ENCODE data around the gene CTSW. TPM values are rescaled to one million over a fixed set of nuclear protein-coding genes. Genes with fewer than 3 reads are reported as not detected.

The CTSW gene
- total RNA-seq, 1 donor from 2014 or later: not detected

- no peak within 1 kb of the TSS for H3K27ac Mint-ChIP-seq (ENCODE audit: unreplicated experiment)
- no peak for DNase-seq
- peaks cover 21% of the 10 kb centered on the region for H3K27me3 Mint-ChIP-seq (ENCODE audit: unreplicated experiment)
Measured at GRCh38 chr11:65900125-65900898, 20.7 kb downstream of the CTSW start, which contains the start of gene FOSL1. Gene FOSL1, minus strand, starts transcription at chr11:65900388. Its CDS starts 49 bp downstream, at chr11:65900339.

GRCh38 chr11:65900899-65901180 is 21.2 kb downstream of the CTSW start:
- Mint-ChIP-seq H3K27ac (ENCODE audit: unreplicated experiment) (no peak overlapping the region), H3K9me3 (ENCODE audit: unreplicated experiment) (peaks cover 4% of the 10 kb centered on the region), H3K36me3 (ENCODE audit: unreplicated experiment) (no peaks in the 10 kb centered on the region), H3K27me3 (ENCODE audit: unreplicated experiment) (peaks cover 21% of the 10 kb centered on the region), H3K4me3 (ENCODE audit: unreplicated experiment) (peak overlapping the region; percentile 52), H3K4me1 (ENCODE audit: low read depth, unreplicated experiment) (no peaks in the 10 kb centered on the region)
- no peak for DNase-seq
- TF ChIP-seq CTCF (IDR thresholded peaks at IDR 0.05; ENCODE audit: partially characterized antibody, unreplicated experiment): no peak

More at GRCh38 chr11:65900125-65900898, 20.7 kb downstream of the CTSW start, which contains the start of gene FOSL1:
- Mint-ChIP-seq H3K4me1 (ENCODE audit: low read depth, unreplicated experiment) (no peaks in the 10 kb centered on the region), H3K4me3 (ENCODE audit: unreplicated experiment) (peak within 1 kb of the TSS; percentile 52), H3K9me3 (ENCODE audit: unreplicated experiment) (peaks cover 4% of the 10 kb centered on the region), H3K36me3 (ENCODE audit: unreplicated experiment) (no peaks in the 10 kb centered on the region)
- no peak for TF ChIP-seq CTCF (IDR thresholded peaks at IDR 0.05; ENCODE audit: partially characterized antibody, unreplicated experiment)

GRCh38 chr11:65903068-65903481 is 23.4 kb downstream of the CTSW start:
- peaks cover 2% of the 10 kb centered on the region for H3K9me3 Mint-ChIP-seq (ENCODE audit: unreplicated experiment)
- DNase-seq: no peak
- no peaks in the 10 kb centered on the region for H3K4me1 Mint-ChIP-seq (ENCODE audit: low read depth, unreplicated experiment)
- no peaks in the 10 kb centered on the region for H3K36me3 Mint-ChIP-seq (ENCODE audit: unreplicated experiment)
- H3K27me3 Mint-ChIP-seq (ENCODE audit: unreplicated experiment): peaks cover 18% of the 10 kb centered on the region
- H3K27ac Mint-ChIP-seq (ENCODE audit: unreplicated experiment): no peak overlapping the region
- H3K4me3 Mint-ChIP-seq (ENCODE audit: unreplicated experiment): no peak overlapping the region
- no peak for TF ChIP-seq CTCF (IDR thresholded peaks at IDR 0.05; ENCODE audit: partially characterized antibody, unreplicated experiment)

GRCh38 chr11:65903715-65904114 is 24.1 kb downstream of the CTSW start:
- peaks cover 2% of the 10 kb centered on the region for H3K9me3 Mint-ChIP-seq (ENCODE audit: unreplicated experiment)
- H3K27me3 Mint-ChIP-seq (ENCODE audit: unreplicated experiment): peaks cover 18% of the 10 kb centered on the region
- no peak for DNase-seq
- no peak overlapping the region for H3K27ac Mint-ChIP-seq (ENCODE audit: unreplicated experiment)
- peak overlapping the region; percentile 60 for H3K4me3 Mint-ChIP-seq (ENCODE audit: unreplicated experiment)
- H3K4me1 Mint-ChIP-seq (ENCODE audit: low read depth, unreplicated experiment): no peaks in the 10 kb centered on the region
- no peak for TF ChIP-seq CTCF (IDR thresholded peaks at IDR 0.05; ENCODE audit: partially characterized antibody, unreplicated experiment)
- H3K36me3 Mint-ChIP-seq (ENCODE audit: unreplicated experiment): no peaks in the 10 kb centered on the region

GRCh38 chr11:65906602-65907001 is 27.0 kb downstream of the CTSW start:
- H3K4me1 Mint-ChIP-seq (ENCODE audit: low read depth, unreplicated experiment): no peaks in the 10 kb centered on the region
- H3K9me3 Mint-ChIP-seq (ENCODE audit: unreplicated experiment): no peaks in the 10 kb centered on the region
- TF ChIP-seq CTCF (IDR thresholded peaks at IDR 0.05; ENCODE audit: partially characterized antibody, unreplicated experiment): no peak
- no peak overlapping the region for H3K4me3 Mint-ChIP-seq (ENCODE audit: unreplicated experiment)
- H3K36me3 Mint-ChIP-seq (ENCODE audit: unreplicated experiment): no peaks in the 10 kb centered on the region
- H3K27ac Mint-ChIP-seq (ENCODE audit: unreplicated experiment): no peak overlapping the region
- no peak for DNase-seq
- H3K27me3 Mint-ChIP-seq (ENCODE audit: unreplicated experiment): peaks cover 12% of the 10 kb centered on the region

Data from glutamatergic neuron (in vitro differentiated cells).